ENCODE data around the gene LGALS4.
"Not testable (repeated sequence)": the region's sequence is repeated elsewhere in the genome, so short reads cannot be mapped to it uniquely, and the experiment has no call there.

Gene LGALS4

DNA sequence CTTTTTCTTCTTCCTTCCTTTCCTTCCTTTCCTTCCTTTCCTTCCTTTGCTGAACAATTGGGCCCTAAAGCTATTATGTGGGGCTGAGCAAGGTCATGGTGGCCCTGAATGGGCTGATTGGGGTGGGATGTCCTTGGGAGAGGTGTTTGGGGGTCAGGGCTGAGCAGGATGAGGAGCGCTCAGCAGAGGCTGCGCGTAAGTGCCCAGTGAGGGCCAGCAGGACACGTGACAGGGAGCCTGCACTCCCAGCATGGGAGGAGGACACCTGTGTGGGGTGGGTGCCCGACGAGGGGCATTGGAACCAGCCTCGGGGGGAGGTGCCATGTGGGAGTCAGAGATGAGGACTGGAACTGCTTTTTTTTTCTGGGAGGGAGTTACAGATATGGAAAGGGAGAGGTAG, 34.0 kb downstream of the LGALS4 start:
- DNase-seq (ENCODE audit: extremely low spot score, insufficient read length, low read depth) (no peak), FAIRE-seq (no peak)

DNA sequence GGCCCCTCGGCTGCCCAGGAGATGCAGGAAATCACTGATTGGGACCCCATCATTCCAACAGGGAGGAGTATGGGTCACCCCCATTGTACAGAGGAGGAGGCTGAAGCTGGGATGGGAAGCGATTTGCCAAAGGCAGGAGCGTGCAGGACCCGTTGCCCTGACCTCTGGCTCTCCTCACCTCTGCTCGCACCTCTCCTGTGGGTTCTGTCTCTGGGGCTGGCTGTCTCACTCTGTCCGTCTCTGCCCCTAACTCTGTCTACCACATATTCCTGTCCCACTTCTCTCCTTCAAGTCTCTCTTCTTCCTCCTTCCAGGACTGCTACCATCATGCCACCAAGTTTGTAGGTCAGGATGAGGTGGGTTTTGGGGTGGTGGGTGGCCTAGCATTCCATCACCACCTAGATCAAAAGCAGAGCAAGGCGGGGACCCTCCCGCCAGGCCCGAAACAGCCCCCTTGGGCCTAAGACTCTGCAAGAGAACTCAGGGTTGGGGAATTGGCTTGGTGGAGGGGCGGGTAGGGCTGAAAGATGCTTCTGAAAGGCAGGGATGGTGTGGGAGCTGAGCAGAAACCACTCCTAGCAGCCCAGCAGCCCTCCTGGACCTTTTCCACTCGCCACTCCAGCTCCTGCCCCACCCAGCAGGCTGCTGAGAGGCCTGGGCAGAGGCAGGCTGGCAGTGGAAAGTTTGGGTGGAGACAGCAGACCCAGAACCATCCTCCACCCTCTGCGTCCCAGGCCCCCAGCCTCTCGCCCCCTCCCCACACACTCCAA, 38.4 kb downstream of the LGALS4 start:
- FAIRE-seq, result no peak
- DNase-seq (ENCODE audit: extremely low spot score, insufficient read length, low read depth), result no peak

DNA sequence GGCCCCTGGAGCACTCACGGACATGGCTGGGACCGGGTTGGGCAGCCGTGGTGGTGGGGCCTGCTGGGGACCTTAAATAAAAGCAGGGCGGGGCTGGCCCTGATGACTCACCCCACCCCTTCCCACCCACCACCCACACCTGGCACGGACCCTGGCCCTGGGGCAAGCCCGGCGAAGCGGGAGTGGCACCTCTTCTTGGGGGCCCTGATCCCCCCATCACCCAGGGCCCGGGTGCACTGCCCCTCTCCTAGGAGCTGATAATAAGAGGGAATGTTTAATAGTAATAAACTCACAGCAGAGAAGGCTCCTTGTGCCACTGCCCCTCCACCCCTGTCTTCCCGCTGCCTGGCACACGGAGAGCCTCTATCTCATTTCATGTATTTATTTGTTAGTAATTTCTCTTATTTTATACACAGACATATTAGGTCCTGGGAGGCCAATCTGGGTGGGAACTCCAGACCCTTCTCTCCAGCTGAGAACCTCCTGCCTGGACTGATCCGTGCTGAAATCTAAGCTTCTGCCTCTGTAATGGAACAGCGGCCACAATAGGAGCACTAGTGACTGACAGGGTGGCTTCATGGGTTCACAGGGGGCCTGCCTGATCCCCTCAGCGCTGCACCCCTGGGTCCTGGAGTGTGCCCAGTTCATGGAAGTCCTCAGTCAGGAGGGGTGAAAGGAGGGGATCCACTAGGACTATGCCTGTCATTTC, 39.1 kb downstream of the LGALS4 start, which contains the start of gene LGALS7:
LGALS7 (minus strand) TSS at position 49 of the 709 bp plus-strand sequence; CDS start at position 24, 25 bp downstream.
- DNase-seq (ENCODE audit: extremely low spot score, insufficient read length, low read depth) (no peak), FAIRE-seq (no peak)

DNA sequence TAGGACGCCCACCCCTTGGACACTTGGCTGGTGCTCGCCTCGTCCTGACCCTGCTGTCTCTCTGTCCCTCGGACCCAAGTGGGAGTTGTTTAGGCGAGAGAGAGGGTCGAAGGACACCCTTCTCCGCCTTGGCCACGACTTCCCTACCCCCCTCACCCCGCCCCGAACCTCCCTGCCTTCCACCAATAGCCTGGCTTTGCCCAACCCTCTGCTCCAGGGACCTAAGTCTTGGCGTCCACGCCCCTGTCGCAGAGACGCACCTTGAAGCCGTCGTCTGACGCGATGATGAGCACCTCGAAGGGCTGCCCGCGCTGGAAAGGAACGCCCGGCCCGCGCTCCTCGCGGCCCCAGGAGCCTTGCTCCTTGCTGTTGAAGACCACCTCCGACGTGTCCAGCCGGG, 41.2 kb downstream of the LGALS4 start:
- not testable (repeated sequence) for DNase-seq (ENCODE audit: extremely low spot score, insufficient read length, low read depth); FAIRE-seq

DNA sequence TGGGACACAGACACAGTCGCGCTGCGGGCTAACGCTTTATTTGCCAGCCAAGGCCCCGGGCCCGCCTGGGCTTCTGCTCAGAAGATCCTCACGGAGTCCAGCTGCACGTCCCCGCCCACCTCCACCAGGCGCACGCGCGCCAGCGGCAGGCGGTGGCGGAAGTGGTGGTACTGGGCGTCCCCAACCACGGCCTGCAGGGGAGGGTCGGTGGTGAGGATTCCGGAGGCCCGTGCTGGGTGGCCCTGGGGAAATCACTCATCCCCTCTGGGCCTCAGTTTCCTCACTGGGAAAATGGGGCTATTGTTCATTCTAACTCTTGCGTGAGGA, 41.8 kb downstream of the LGALS4 start:
- DNase-seq (ENCODE audit: extremely low spot score, insufficient read length, low read depth), result not testable (repeated sequence)
- peak; percentile 98 for FAIRE-seq

DNA sequence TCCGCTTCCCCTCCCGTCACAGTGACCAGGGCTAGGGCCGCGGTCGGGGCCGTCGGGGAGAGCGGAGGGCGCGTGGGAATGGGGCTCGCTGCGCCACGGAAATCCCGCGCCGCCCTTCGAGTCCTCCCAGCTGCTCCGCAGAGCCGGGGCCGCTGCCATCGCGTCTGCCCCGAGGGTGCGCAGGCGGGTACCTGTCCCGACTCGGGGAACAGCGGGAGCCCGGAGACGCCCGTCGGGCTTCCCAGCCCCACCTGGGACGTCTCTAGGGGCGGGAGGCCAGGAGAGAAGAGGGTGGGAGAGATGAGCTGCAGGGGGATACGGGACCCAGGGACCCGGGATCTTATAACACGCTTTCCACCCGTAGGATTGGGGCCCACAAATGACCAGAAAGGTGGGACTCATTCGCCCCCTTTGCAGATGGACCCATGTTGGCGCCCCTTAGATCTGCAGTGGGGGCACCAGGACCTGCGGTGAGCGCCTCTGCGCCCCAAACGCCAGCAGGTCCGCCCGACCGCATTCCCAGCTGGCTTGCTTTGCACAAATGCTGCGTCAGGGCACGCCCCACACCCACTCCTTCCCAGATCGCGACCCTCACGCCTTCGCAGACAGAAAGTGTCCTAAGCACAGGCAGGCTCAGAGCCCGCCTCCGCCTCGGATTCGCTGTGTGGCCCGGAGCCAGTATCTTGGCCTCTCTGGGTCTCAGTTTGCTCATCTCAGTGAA, 42.4 kb downstream of the LGALS4 start:
- not testable (repeated sequence) for DNase-seq (ENCODE audit: extremely low spot score, insufficient read length, low read depth); FAIRE-seq

DNA sequence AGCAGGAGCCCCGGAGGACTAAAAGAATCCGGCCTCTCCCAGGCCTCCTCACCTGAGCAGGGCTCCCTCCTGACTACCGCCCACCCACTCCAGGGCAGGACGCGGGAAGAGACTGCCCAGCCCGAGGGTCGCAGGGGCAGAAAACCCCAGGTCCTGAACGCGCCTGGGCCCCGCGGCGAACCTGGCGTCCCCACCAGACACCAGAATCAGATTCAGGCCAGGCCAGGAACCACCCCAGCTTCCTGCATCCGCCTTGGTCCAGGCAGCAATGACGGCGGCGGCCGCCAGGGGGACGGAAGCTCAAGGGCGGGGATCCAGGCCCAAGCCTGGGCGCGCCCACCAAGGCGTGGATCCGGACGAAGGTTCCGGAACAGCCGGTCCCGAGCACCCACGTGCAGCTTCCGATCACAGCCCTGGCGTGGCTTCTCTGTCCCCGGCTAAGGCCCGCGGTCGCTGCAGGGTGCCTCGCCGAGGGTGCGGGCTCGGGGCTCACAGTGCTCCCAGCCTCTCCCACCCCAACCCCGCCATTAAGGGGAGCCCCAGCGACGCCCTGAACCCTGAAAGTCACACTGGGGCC, 43.0 kb downstream of the LGALS4 start:
- FAIRE-seq, result peak; percentile 84

DNA sequence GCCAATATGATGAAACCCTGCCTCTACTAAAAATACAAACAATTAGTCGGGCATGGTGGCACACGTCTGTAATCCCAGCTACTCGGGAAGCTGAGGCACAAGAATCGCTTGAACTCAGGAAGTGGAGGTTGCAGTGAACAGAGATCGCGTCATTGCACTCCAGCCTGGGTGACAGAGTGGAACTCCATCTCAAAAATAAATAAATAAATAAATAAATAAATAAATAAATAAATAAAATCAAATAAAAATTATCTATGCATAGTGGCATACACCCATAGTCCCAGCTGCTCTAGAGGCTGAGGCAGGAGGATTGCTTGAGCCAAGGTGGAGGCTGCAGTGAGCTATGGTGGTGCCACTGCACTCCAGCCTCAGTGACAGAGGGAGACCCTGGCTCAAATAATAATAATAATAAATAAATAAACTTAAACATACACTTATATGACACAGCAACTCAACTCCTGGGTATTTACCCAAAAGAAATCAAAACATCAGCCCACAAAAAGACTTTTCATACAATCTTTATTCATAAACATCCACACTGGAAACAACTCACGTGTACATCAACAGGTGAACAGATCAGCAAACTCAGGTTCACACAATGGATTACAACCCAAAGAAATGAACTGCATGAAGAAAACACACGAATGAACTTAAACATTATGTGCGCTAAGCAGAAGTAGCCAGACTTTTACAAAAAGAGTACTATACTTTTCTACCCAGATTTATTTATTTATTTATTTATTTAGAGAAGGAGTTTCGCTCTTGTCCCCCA, 46.3 kb downstream of the LGALS4 start:
- DNase-seq (ENCODE audit: extremely low spot score, insufficient read length, low read depth) (no peak), FAIRE-seq (no peak)

More for the DNA sequence above, 43.0 kb downstream of the LGALS4 start:
- DNase-seq (ENCODE audit: extremely low spot score, insufficient read length, low read depth), result peak; percentile 63

DNA sequence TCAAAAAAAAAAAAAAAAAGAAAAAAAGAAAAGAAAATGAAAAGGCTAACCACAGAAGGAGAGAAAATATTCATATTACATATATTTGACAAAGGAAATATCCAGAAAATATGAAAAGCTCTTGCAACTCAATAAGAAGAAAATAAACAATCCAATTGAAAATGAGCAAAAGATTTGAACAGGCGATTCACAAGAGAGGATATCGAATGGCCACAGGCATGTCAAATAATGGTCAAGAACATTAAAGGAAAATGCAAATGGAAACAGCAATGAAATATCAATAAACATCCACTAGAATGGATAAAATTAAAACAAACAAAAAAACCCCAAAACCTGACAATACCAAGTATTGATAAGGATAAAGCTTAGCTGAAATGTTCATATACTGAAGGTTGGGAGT, 47.5 kb downstream of the LGALS4 start:
- no peak for FAIRE-seq
- DNase-seq (ENCODE audit: extremely low spot score, insufficient read length, low read depth), result no peak

DNA sequence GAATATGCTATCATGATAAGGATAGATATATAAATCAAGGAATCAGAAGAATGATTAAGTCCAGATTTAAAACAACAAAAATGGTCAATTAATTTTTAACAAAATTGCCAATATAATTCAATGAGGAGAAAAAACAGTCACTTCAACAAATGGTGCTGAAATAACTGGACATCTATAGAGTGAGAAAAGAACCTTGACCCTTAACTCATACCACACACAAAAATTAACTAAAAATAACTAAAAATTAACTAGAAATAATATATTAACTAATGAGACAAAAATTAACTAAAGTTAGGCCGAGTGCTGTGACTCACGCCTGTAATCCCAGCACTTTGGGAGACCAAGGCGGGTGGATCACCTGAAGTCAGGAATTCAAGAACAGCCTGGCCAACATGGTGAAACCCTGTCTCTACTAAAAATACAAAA, 48.9 kb downstream of the LGALS4 start:
- DNase-seq (ENCODE audit: extremely low spot score, insufficient read length, low read depth) (no peak), FAIRE-seq (no peak)

DNA sequence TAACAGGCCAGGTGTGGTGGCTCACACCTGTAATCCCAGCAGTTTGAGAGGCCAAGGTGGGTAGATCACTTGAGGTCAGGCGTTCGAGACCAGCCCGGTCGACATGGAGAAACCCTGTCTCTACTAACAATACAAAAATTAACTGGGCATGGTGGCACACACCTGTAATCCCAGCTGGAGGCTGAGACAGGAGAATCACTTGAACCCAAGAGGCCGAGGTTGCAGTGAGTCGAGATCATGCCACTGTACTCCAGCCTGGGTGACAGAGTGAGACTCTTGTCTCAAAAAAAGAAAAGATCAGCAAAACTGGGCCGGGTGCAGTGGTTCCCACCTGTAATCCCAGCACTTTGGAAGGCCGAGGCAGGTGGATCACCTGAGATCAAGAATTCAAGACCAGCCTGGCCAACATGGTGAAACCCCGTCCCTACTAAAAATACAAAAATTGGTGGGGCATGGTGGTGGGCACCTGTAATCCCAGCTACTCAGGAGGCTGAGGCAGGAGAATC, 50.8 kb downstream of the LGALS4 start:
- not testable (repeated sequence) for FAIRE-seq; DNase-seq (ENCODE audit: extremely low spot score, insufficient read length, low read depth)

DNA sequence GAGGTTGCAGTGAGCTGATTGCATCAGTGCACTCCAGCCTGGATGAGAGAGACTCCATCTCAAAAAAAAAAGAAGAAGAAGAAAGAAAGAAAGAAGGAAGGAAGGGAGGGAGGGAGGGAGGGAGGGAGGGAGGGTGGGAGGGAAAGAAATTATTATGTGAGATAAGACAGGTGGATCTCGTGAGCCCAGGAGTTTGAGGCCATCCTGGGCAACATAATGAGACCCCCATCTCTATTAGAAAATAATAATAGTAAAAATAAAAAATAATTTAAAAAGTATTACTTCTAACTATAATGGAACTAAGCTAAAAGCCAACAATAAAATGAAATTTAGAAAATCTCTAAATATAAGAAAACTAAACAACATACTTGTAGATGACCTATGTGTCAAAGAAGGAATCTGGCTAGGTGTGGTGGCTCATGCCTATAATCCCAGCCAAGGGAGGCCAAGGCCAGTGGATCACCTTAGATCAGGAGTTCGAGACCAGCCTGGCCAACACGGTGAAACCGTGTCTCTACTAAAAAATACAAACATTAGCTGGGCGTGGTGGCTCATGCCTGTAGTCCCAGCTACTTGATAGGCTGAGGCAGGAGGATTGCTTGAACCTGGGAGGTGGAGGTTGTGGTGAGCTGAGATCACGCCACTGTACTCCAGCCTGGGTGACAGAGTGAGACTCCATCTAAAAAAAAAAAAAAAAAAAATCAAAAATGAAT, 51.8 kb downstream of the LGALS4 start:
- not testable (repeated sequence) for FAIRE-seq; DNase-seq (ENCODE audit: extremely low spot score, insufficient read length, low read depth)

DNA sequence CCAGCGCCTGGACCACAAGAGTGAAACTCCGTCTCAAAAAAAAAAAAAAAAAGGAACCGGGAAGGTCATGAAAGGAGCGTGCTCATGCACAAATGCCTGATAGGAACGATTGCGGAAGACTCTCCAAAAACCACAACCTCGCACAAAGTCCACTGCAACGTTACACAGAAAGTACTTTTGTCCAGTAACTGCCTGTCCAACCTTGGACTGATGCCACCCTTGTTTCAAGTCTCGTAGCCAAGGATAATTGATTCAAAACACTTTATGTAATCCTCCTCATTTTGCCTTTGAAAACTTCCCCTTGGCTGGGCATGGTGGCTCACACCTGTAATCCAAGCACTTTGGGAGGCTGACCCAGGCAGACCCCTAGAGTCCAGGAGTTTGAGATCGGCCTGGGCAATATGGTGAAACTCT, 53.1 kb downstream of the LGALS4 start:
- FAIRE-seq (no peak), DNase-seq (ENCODE audit: extremely low spot score, insufficient read length, low read depth) (no peak)

DNA sequence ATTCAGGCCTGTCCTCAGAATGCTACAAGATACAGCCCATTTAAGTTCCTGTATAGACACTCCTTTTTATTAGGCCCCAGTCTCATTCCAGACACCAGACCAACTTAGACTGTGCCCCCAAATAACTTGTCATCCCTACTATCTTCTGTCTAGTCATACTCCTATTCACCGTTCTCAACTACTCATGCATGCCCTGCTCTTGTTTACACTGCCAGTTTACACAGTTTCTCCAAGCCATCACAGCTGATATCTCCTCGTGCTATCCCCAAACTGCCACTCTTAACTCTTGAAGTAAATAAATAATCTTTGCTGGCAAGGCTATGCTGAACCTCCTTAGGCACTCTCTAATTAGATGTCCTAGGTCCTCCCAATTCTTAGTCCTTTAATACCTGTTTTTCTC, 58.5 kb downstream of the LGALS4 start:
- not testable (repeated sequence) for DNase-seq (ENCODE audit: extremely low spot score, insufficient read length, low read depth); FAIRE-seq

DNA sequence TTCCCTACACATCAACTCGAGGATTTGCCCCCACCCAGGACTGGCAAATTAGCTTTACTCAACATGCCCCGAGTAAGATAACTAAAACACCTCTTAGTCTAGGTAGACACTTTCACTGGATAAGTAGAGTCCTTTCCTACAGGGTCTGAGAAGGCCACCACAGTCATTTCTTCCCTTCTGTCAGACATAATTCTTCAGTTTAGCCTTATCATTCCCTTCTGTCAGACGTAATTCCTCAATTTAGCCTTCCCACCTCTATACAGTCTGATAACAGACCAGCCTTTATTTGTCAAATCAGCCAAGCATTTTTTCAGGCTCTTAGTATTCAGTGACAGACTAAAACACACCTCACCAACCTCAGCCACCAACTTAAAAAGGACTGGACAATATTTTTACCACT, 59.0 kb downstream of the LGALS4 start:
- not testable (repeated sequence) for FAIRE-seq; DNase-seq (ENCODE audit: extremely low spot score, insufficient read length, low read depth)

All from GM18507 (cell line).